IMR-90 (cell line): ENCODE results near the gene AHCYL2.

ENCODE experiments used
- BHLHE40 ChIP-seq: fragments of 150-350 bp; IDR thresholded peaks from 2 replicates; pipeline ENCODE4 v1.6.1; 2016; ENCODE audit warnings: mild to moderate bottlenecking, low read depth, low read length
- MAFK ChIP-seq: IDR thresholded peaks from 2 replicates; pipeline ENCODE4 v1.6.1; 2012; ENCODE audit warnings: low read depth, low read length, improper control_type of control experiment
- MXI1 ChIP-seq: IDR thresholded peaks from 2 replicates; pipeline ENCODE4 v1.6.1; 2012; ENCODE audit warnings: low read depth, mild to moderate bottlenecking, low read length, moderate library complexity, borderline replicate concordance
- NFE2L2 ChIP-seq: fragments of 150-350 bp; IDR thresholded peaks from 2 replicates; pipeline ENCODE4 v1.6.1; 2016; ENCODE audit warnings: low read depth, mild to moderate bottlenecking, low read length
- POLR2A ChIP-seq: IDR thresholded peaks from 2 replicates; pipeline ENCODE4 v1.6.1; 2012; ENCODE audit warnings: mild to moderate bottlenecking, low read depth, low read length
- RCOR1 ChIP-seq: IDR thresholded peaks from 2 replicates; pipeline ENCODE4 v1.6.1; 2012; ENCODE audit warnings: mild to moderate bottlenecking, low read length, improper control_type of control experiment; ENCODE audit not compliant: insufficient replicate concordance
- RFX5 ChIP-seq: IDR thresholded peaks from 2 replicates; pipeline ENCODE4 v1.8.0; 2012; ENCODE audit warnings: low read depth, mild to moderate bottlenecking, low read length, moderate library complexity
- SMC3 ChIP-seq: fragments of 150-350 bp; IDR thresholded peaks from 2 replicates; pipeline ENCODE4 v1.6.1; 2016; ENCODE audit warnings: low read depth, mild to moderate bottlenecking, antibody characterized with exemption, low read length, moderate library complexity
- TF ChIP-seq, protein P1 (sequence below): conservative IDR thresholded peaks from 2 replicates; pipeline ENCODE4 v1.5.1; 2012; ENCODE audit warnings: mild to moderate bottlenecking, low read depth, low read length, improper control_type of control experiment
- TF ChIP-seq, protein P2 (sequence below): fragments of 150-350 bp; IDR thresholded peaks from 2 replicates; pipeline ENCODE4 v1.6.1; 2016; ENCODE audit warnings: low read depth, mild to moderate bottlenecking, low read length, moderate library complexity, borderline replicate concordance
- TF ChIP-seq, protein P3 (sequence below): fragments of 150-350 bp; IDR thresholded peaks from 2 replicates; pipeline ENCODE4 v1.6.1; 2017; ENCODE audit warnings: mild to moderate bottlenecking, antibody characterized with exemption, low read length, low read depth

DNA sequence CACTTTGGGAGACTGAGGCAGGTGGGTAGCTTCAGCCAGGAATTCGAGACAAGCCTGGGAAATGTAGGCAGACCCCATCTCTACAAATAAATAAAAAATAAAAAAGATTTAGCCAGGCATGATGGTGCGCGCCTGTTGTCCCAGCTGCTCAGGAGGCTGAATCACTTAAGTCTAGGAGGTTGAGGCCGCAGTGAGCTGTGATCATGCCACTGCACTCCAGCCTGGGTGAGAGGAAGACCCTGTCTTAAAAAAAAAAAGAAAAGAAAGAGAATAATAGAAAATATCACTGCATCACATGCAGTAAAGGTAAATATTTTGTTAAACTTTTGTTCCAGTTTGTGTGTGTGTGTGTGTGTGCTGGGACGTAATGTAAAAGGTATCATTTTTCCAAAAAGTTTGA lies 212.4 kb downstream of the AHCYL2 start:
- TF ChIP-seq SMC3: no peak
- TF ChIP-seq, protein P1, sequence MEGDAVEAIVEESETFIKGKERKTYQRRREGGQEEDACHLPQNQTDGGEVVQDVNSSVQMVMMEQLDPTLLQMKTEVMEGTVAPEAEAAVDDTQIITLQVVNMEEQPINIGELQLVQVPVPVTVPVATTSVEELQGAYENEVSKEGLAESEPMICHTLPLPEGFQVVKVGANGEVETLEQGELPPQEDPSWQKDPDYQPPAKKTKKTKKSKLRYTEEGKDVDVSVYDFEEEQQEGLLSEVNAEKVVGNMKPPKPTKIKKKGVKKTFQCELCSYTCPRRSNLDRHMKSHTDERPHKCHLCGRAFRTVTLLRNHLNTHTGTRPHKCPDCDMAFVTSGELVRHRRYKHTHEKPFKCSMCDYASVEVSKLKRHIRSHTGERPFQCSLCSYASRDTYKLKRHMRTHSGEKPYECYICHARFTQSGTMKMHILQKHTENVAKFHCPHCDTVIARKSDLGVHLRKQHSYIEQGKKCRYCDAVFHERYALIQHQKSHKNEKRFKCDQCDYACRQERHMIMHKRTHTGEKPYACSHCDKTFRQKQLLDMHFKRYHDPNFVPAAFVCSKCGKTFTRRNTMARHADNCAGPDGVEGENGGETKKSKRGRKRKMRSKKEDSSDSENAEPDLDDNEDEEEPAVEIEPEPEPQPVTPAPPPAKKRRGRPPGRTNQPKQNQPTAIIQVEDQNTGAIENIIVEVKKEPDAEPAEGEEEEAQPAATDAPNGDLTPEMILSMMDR: no peak
- TF ChIP-seq MAFK: no peak
- TF ChIP-seq, protein P2, sequence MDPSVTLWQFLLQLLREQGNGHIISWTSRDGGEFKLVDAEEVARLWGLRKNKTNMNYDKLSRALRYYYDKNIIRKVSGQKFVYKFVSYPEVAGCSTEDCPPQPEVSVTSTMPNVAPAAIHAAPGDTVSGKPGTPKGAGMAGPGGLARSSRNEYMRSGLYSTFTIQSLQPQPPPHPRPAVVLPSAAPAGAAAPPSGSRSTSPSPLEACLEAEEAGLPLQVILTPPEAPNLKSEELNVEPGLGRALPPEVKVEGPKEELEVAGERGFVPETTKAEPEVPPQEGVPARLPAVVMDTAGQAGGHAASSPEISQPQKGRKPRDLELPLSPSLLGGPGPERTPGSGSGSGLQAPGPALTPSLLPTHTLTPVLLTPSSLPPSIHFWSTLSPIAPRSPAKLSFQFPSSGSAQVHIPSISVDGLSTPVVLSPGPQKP: no peak
- no peak for TF ChIP-seq RCOR1
- no peak for TF ChIP-seq POLR2A
- no peak for TF ChIP-seq RFX5
- TF ChIP-seq MXI1: no peak
- TF ChIP-seq, protein P3, sequence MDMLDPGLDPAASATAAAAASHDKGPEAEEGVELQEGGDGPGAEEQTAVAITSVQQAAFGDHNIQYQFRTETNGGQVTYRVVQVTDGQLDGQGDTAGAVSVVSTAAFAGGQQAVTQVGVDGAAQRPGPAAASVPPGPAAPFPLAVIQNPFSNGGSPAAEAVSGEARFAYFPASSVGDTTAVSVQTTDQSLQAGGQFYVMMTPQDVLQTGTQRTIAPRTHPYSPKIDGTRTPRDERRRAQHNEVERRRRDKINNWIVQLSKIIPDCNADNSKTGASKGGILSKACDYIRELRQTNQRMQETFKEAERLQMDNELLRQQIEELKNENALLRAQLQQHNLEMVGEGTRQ: no peak
- no peak for TF ChIP-seq NFE2L2
- no peak for TF ChIP-seq BHLHE40
